A673 (cell line): ENCODE results near the gene ABHD17C.

Source experiments
- EZH2 ChIP-seq: fragments of 200-600 bp; sonication (generic); IDR thresholded peaks from 2 replicates; pipeline ENCODE4 v1.6.1; 2017; ENCODE audit warnings: borderline replicate concordance, low read depth, mild to moderate bottlenecking, mixed read lengths, antibody characterized with exemption, low read length; ENCODE audit not compliant: poor library complexity, severe bottlenecking
- TF ChIP-seq, protein P1 (sequence below): fragments of 300-800, 200-600 bp; sonication (generic); conservative IDR thresholded peaks from 2 replicates; pipeline ENCODE4 v1.5.1; 2017; ENCODE audit warnings: low read depth, mild to moderate bottlenecking, antibody characterized with exemption, low read length, moderate library complexity, mixed read lengths

DNA sequence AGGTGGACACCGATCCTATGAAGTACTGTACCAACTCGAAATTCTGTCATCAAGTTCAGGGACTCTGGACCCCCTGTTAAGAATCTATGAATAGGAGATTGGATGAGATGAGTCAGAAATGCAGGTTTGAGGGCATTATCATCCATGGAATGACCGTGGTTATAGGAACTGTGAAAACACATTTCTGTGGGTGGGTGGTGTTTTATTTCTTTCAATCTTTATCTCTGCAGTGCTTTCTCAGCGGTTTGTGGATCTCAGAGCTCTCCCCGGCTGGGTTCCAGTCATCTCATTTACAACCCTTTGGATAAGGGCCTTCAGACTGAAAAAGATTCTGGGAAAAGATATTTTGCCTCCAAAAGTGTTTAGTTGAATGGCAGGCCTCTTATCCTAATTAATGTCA is 5.4 kb upstream of the ABHD17C start:
- TF ChIP-seq, protein P1, sequence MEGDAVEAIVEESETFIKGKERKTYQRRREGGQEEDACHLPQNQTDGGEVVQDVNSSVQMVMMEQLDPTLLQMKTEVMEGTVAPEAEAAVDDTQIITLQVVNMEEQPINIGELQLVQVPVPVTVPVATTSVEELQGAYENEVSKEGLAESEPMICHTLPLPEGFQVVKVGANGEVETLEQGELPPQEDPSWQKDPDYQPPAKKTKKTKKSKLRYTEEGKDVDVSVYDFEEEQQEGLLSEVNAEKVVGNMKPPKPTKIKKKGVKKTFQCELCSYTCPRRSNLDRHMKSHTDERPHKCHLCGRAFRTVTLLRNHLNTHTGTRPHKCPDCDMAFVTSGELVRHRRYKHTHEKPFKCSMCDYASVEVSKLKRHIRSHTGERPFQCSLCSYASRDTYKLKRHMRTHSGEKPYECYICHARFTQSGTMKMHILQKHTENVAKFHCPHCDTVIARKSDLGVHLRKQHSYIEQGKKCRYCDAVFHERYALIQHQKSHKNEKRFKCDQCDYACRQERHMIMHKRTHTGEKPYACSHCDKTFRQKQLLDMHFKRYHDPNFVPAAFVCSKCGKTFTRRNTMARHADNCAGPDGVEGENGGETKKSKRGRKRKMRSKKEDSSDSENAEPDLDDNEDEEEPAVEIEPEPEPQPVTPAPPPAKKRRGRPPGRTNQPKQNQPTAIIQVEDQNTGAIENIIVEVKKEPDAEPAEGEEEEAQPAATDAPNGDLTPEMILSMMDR, result no peak
- no peak for TF ChIP-seq EZH2
